Gastroesophageal sphincter (tissue), 3 donors: Measurements from ENCODE around the gene DLGAP4.

Experiments used
- CTCF ChIP-seq, 4 experiments: fragments of 200-600 bp in 2 of 4; fragments of 450-650 bp in 2 of 4; sonication (generic) in 1 of 4; IDR thresholded peaks; one replicate each; pipeline ENCODE4 v1.5.1; 2017 to 2019; ENCODE audit warnings: antibody characterized with exemption in 4 of 4, mild to moderate bottlenecking in 2 of 4, moderate library complexity in 2 of 4
- EP300 ChIP-seq: sonication (generic); formaldehyde crosslinking; IDR thresholded peaks from one replicate; pipeline ENCODE4 v1.6.1; 2017; ENCODE audit warnings: antibody characterized with exemption, mild to moderate bottlenecking
- POLR2A ChIP-seq, 2 donors: fragments of 450-650 bp; IDR thresholded peaks; one replicate each; pipeline ENCODE4 v1.6.1; 2017; ENCODE audit warnings: antibody characterized with exemption in 2 of 2, mild to moderate bottlenecking in 2 of 2, moderate library complexity in 1 of 2
- POLR2AphosphoS5 ChIP-seq: sonication (generic); formaldehyde crosslinking; IDR thresholded peaks from one replicate; pipeline ENCODE4 v1.6.1; 2017; ENCODE audit warnings: antibody characterized with exemption

DNA sequence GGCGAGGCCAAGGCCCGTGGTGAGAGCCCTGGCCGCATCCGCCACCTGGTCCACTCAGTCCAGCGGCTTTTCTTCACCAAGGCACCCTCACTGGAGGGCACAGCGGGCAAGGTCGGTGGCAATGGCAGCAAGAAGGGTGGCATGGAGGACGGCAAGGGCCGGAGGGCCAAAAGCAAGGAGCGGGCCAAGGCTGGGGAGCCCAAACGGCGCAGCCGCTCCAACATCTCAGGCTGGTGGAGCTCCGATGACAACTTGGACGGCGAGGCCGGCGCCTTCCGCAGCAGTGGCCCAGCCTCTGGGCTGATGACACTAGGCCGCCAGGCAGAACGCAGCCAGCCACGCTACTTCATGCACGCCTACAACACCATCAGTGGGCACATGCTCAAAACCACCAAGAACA, 126.0 kb downstream of the DLGAP4 start:
- TF ChIP-seq CTCF (IDR thresholded peaks at IDR 0.05) (no peak), POLR2A (IDR thresholded peaks at IDR 0.05) (no peak), EP300 (no peak), POLR2AphosphoS5 (no peak)
